DOHH2 (cell line): ENCODE measurements around the gene CPLX3.

Experiments
- CTCF ChIP-seq: fragments of 200-600 bp; sonication (generic); IDR thresholded peaks from one replicate; pipeline ENCODE4 v1.5.1; 2014; ENCODE audit warnings: antibody characterized with exemption, mild to moderate bottlenecking, low read depth, low read length; ENCODE audit not compliant: poor library complexity, severe bottlenecking
- EZH2phosphoT487 ChIP-seq: fragments of 200-600 bp; sonication (generic); IDR thresholded peaks from 2 replicates; pipeline ENCODE4 v1.6.1; 2017; ENCODE audit warnings: borderline replicate concordance, mild to moderate bottlenecking, antibody characterized with exemption, low read length, moderate library complexity, mixed read lengths

DNA sequence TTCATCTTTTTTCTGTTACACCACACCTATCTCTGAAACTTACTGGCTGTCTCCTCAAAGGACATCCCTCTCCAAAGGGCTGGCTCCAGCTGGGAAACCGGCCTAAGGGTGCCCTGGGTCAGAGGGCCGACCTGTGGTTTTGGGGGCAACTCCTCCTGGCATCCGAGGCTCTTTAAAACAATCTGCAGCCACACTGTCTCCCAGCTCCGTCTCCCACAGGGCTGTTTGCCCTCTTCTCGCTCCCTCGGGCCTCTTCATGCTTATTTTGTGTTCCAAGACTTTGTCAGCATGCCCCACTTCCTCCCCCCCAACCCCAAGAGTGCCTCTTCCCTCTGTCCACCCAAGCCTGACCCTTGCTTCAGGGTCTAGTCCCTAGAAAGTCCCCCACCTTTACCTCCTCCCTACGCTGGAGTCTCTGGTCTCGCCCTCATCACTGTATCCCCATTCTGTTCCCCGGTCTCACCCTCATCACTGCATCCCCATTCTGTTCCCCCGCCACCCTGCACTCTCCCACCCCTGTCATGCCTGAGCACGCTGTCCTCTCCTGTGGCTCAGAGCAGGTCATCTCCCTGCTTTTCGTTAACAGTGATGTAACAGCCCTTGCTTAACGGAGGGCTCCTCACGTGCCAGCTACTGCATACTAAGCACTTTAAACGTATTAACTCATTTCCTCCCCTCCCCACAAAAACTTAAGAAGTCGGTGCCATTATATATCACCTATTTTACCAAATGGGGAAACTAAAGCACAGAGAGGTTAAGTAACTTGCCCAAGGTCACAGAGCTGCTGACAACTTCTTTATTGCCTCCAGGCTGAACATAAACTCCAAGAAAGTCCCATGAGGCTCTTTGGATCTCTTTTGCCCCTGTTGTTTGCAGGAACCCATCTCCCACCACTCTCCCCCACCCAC, 45.6 kb upstream of the CPLX3 start:
- TF ChIP-seq CTCF (no peak), EZH2phosphoT487 (no peak)
